Transverse colon (tissue), 4 donors: ENCODE measurements around the gene GPD2. TPM values are rescaled to one million over a fixed set of nuclear protein-coding genes. Genes with fewer than 3 reads are reported as not detected.

Experiments used
- DNase-seq: peaks from one replicate; pipeline ENCODE4 v3.0.0-alpha.2; 2019
- H3K27ac ChIP-seq, 4 donors: fragments of 200-600 bp; sonication (generic); 2 replicates each; pipeline ENCODE4 v1.5.1; 2016 to 2018; ENCODE audit warnings: inconsistent platforms in 4 of 4
- H3K27me3 ChIP-seq: fragments of 200-600 bp; sonication (generic); 2 replicates; pipeline ENCODE4 v1.5.1; 2017; ENCODE audit warnings: inconsistent platforms
- H3K36me3 ChIP-seq, 4 donors: fragments of 200-600 bp; sonication (generic); 2 replicates each; pipeline ENCODE4 v1.5.1; 2017 to 2019; ENCODE audit warnings: inconsistent platforms in 4 of 4
- H3K4me1 ChIP-seq, 4 donors: fragments of 200-600 bp; sonication (generic); 2 replicates each; pipeline ENCODE4 v1.5.1; 2017 to 2020; ENCODE audit warnings: inconsistent platforms in 4 of 4
- H3K4me3 ChIP-seq, 4 donors: fragments of 200-600 bp; sonication (generic); 1 replicate in 1 of 4; 2 replicates in 3 of 4; pipeline versions ENCODE4 v1.5.1 to v1.6.1; 2017 to 2019; ENCODE audit warnings: inconsistent platforms in 4 of 4
- H3K9me3 ChIP-seq, 2 donors: fragments of 200-600 bp; sonication (generic); 2 replicates each; pipeline ENCODE4 v1.5.1; 2017 to 2019; ENCODE audit warnings: inconsistent platforms in 2 of 2
- EP300 ChIP-seq: sonication (generic); formaldehyde crosslinking; IDR thresholded peaks from one replicate; pipeline ENCODE4 v1.6.1; 2017; ENCODE audit warnings: antibody characterized with exemption, low read depth
- POLR2A ChIP-seq: fragments of 450-650 bp; IDR thresholded peaks from one replicate; pipeline ENCODE4 v1.6.1; 2016; ENCODE audit warnings: antibody characterized with exemption, mild to moderate bottlenecking, moderate library complexity
- POLR2AphosphoS5 ChIP-seq, 3 donors: sonication (generic); formaldehyde crosslinking; IDR thresholded peaks; one replicate each; pipeline ENCODE4 v1.6.1; 2016; ENCODE audit warnings: antibody characterized with exemption in 3 of 3
- WGBS, 2 donors: methylation state at CpG; one replicate each; pipeline ENCODE4 v1.1.5; 2018; ENCODE audit warnings: low coverage in 1 of 2; 5-methylcytosine and 5-hydroxymethylcytosine counted together
- in situ Hi-C, 4 donors: fragments of 200-750 bp; cut with MboI; loops; one replicate each; pipeline versions ENCODE4 v1.15.0 to v1.15.1; 2017; ENCODE audit warnings: low sequenced_read_pairs in 3 of 4, low pct_ligation_motif_present in 1 of 4, low pct_unique_long_range_greater_than_20kb in 1 of 4
- intact Hi-C: fragments of 100-400 bp; cut with DNase I; formaldehyde crosslinking; loops from one replicate; pipeline ENCODE4 v1.15.1; 2023; ENCODE audit warnings: low total_unique reads
- total RNA-seq, 4 donors: library from RNA; depleted of rRNA; stranded (reverse); fragments of >200 nt; gene quantifications; one replicate each; pipeline ENCODE4 v1.1.0, GENCODE V29; 2016
- TF ChIP-seq, protein P1 (sequence below), 5 experiments: fragments of 200-600 bp in 3 of 5; fragments of 450-650 bp in 2 of 5; sonication (generic) in 3 of 5; IDR thresholded peaks; 1 replicate in 2 of 5; 2 replicates in 3 of 5; pipeline ENCODE4 v1.5.1; 2016 to 2017; ENCODE audit warnings: antibody characterized with exemption in 5 of 5, inconsistent platforms in 3 of 5, mild to moderate bottlenecking in 2 of 5, moderate library complexity in 1 of 5

Gene GPD2
- total RNA-seq, 4 donors from 2014 or later, result 65.5 to 161 (median 98.6) TPM

DNA sequence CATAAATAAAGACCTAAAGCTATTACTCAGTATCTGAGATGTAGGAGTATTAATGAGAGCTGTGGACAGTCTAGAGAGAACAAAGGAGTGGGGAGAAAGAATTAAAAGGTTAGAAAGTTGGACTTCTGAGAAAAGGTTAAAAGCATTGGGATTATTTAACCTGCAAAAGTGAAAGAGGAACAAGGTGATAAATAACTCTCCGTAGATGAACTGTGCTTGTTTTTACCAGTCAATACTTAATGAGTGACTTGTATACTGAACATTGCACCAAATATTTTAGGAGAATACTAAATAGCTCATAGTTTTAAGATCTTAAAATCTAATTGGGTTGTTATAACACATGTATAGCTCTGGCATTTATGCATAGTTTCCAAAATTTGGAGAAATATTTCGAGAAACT, 137.5 kb downstream of the GPD2 start:
- 79 to 86% methylated on average over 2 of the region's 2 CpGs for WGBS, 2 donors
- Histone ChIP-seq H3K9me3 (no peaks in the 10 kb centered on the region), H3K36me3 (peaks cover 0 to 21% (median 0%) of the 10 kb centered on the region in 4 donors), H3K27ac (no peak overlapping the region), H3K27me3 (no peaks in the 10 kb centered on the region), H3K4me3 (no peak overlapping the region), H3K4me1 (no peaks in the 10 kb centered on the region)
- DNase-seq, result no peak
- intact Hi-C loops, result no loop called here
- in situ Hi-C loops, result no loop called here
- TF ChIP-seq POLR2AphosphoS5 (IDR thresholded peaks at IDR 0.05), result no peak
- no peak for TF ChIP-seq EP300
- TF ChIP-seq, protein P1, sequence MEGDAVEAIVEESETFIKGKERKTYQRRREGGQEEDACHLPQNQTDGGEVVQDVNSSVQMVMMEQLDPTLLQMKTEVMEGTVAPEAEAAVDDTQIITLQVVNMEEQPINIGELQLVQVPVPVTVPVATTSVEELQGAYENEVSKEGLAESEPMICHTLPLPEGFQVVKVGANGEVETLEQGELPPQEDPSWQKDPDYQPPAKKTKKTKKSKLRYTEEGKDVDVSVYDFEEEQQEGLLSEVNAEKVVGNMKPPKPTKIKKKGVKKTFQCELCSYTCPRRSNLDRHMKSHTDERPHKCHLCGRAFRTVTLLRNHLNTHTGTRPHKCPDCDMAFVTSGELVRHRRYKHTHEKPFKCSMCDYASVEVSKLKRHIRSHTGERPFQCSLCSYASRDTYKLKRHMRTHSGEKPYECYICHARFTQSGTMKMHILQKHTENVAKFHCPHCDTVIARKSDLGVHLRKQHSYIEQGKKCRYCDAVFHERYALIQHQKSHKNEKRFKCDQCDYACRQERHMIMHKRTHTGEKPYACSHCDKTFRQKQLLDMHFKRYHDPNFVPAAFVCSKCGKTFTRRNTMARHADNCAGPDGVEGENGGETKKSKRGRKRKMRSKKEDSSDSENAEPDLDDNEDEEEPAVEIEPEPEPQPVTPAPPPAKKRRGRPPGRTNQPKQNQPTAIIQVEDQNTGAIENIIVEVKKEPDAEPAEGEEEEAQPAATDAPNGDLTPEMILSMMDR (IDR thresholded peaks at IDR 0.05), result no peak
- no peak for TF ChIP-seq POLR2A

DNA sequence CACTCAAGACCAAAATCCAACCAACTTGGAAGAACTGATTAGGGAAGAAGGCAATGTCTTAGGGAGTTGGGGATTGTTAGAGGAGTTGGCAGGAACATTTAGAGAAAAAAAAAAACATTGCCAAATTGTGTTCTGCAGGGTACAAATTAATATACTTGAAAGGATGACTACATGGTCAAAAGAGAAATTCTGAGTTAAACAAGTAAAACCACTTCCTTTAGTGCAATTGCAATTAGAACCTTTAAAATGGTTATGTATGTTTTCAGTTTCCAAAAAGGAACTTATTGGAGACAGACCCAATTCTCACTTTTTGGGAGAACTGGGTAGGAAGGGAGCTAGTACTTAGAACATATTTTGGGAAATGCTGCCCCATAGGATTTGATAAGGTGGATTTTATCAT, 137.9 kb downstream of the GPD2 start:
- H3K4me3 ChIP-seq, result no peak overlapping the region
- intact Hi-C loops, result no loop called here
- no peak for DNase-seq
- no peaks in the 10 kb centered on the region for H3K27me3 ChIP-seq
- H3K4me1 ChIP-seq, result no peaks in the 10 kb centered on the region
- no peaks in the 10 kb centered on the region for H3K9me3 ChIP-seq
- no peak overlapping the region for H3K27ac ChIP-seq
- in situ Hi-C loops, result no loop called here
- TF ChIP-seq POLR2AphosphoS5 (IDR thresholded peaks at IDR 0.05) (no peak), POLR2A (no peak), EP300 (no peak)
- TF ChIP-seq, protein P1 (IDR thresholded peaks at IDR 0.05), result no peak
- H3K36me3 ChIP-seq, result peaks cover 0 to 17% (median 0%) of the 10 kb centered on the region in 4 donors

DNA sequence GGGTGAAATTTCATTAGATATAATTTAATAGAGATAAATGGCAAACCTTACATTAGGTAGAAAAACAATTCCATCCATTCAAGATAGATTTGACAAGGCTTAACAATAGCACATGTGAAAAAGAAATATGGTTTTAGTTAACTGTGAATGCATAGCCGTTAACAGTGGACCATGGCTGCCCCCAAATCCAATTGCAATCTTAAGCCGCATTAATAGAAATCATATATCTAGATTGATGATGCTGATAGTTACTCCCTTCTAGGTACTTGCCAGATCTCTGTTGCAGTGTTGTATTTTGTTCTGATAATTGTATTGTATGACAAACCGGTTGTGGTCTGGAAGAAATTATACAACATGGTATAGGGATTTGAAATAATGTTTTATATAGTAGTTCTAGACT, 139.8 kb downstream of the GPD2 start:
- in situ Hi-C loops (loop anchor here in 2 of 4 donors (25.0 kb wide), 1 partner anchor 239 kb away; the partner anchor contains the start of gene NR4A2 (in 2 of the 2)), intact Hi-C loops (no loop called here)
- DNase-seq, result no peak
- Histone ChIP-seq H3K4me1 (no peaks in the 10 kb centered on the region), H3K27ac (no peak overlapping the region), H3K9me3 (no peaks in the 10 kb centered on the region), H3K27me3 (no peaks in the 10 kb centered on the region), H3K4me3 (no peak overlapping the region), H3K36me3 (peaks cover 0 to 3% (median 0%) of the 10 kb centered on the region in 4 donors)
- 67% methylated on average over 3 of the region's 3 CpGs for WGBS, 2 donors
- no peak for TF ChIP-seq EP300
- no peak for TF ChIP-seq POLR2A
- TF ChIP-seq, protein P1 (IDR thresholded peaks at IDR 0.05), result no peak
- TF ChIP-seq POLR2AphosphoS5 (IDR thresholded peaks at IDR 0.05), result no peak

DNA sequence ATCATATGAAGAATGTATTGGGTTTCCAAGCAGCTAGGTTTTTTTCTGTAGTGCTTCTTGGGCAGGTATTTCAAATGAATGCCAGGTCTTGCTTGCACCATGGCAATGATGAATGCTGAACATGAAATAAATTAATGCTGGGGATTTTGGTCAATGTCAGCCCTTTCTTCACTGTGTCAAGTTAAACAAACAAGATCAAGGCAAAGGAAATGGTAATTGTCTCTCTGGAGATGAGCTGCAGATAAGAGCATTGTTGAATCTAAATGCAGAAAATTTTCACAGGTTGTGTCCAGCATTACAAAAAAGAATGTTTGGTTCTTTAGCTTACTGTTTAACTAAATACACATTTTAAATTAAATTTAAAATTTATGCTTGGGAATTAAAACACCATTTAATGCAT, 144.3 kb downstream of the GPD2 start:
- DNase-seq, result no peak

More for the DNA sequence above, 144.3 kb downstream of the GPD2 start:
- intact Hi-C loops (no loop called here), in situ Hi-C loops (loop anchor here in 2 of 4 donors (25.0 kb wide), 1 partner anchor 243 kb away; the partner anchor contains the start of gene NR4A2 (in 2 of the 2))
- TF ChIP-seq EP300, result no peak
- TF ChIP-seq POLR2AphosphoS5 (IDR thresholded peaks at IDR 0.05), result no peak
- TF ChIP-seq, protein P1 (IDR thresholded peaks at IDR 0.05), result no peak
- no peak for TF ChIP-seq POLR2A
- Histone ChIP-seq H3K4me1 (no peaks in the 10 kb centered on the region), H3K4me3 (no peak overlapping the region), H3K9me3 (no peaks in the 10 kb centered on the region), H3K36me3 (peaks cover 0 to 17% (median 0%) of the 10 kb centered on the region in 4 donors), H3K27ac (no peak overlapping the region), H3K27me3 (no peaks in the 10 kb centered on the region)
